OCI-LY3 (cell line): ENCODE results near the gene NCK2.

Source experiments
- H2AFZ ChIP-seq: fragments of 200-600, 300-600 bp; shearing (Covaris generic); 2 replicates; pipeline ENCODE4 v1.6.0; 2014; ENCODE audit warnings: antibody characterized with exemption, low read depth, low read length
- H3K27ac ChIP-seq: fragments of 200-600, 300-600 bp; sonication (generic); 2 replicates; pipeline ENCODE4 v1.5.1; 2014; ENCODE audit warnings: mild to moderate bottlenecking, low read length, moderate library complexity, mixed read lengths
- H3K27me3 ChIP-seq: fragments of 200-600, 300-600 bp; sonication (generic); 2 replicates; pipeline ENCODE4 v1.6.1; 2014; ENCODE audit warnings: low read depth, low read length, mixed read lengths
- H3K36me3 ChIP-seq: fragments of 200-600, 300-600 bp; sonication (generic); replicated peaks from 2 replicates; pipeline ENCODE3; 2014; ENCODE audit warnings: low read depth, low read length, mixed read lengths
- H3K4me1 ChIP-seq: fragments of 300-600, 200-600 bp; sonication (generic); 2 replicates; pipeline ENCODE4 v1.6.1; 2014; ENCODE audit warnings: low read length, mixed read lengths
- H3K4me2 ChIP-seq: fragments of 200-600, 300-600 bp; sonication (generic); 2 replicates; pipeline ENCODE4 v1.6.1; 2014; ENCODE audit warnings: low read length, mixed read lengths
- H3K4me3 ChIP-seq: fragments of 300-600, 200-600 bp; sonication (generic); 2 replicates; pipeline ENCODE4 v1.5.1; 2014; ENCODE audit warnings: antibody characterized with exemption, mild to moderate bottlenecking, low read length, moderate library complexity
- H3K79me2 ChIP-seq: fragments of 300-600, 200-600 bp; shearing (Covaris generic); 2 replicates; pipeline ENCODE4 v1.6.1; 2014; ENCODE audit warnings: mild to moderate bottlenecking, low read length, mixed read lengths
- H3K9ac ChIP-seq: fragments of 300-600, 200-600 bp; shearing (Covaris generic); 2 replicates; pipeline ENCODE4 v1.6.0; 2014; ENCODE audit warnings: mild to moderate bottlenecking, low read length, moderate library complexity
- H3K9me3 ChIP-seq: fragments of 200-600, 300-600 bp; shearing (Covaris generic); 2 replicates; pipeline ENCODE4 v1.6.1; 2014; ENCODE audit warnings: low read length, mixed read lengths; ENCODE audit not compliant: insufficient read depth
- H4K20me1 ChIP-seq: fragments of 200-600, 300-600 bp; sonication (generic); 2 replicates; pipeline ENCODE4 v1.6.1; 2016; ENCODE audit warnings: low read length, mixed read lengths; ENCODE audit not compliant: insufficient read depth
- CTCF ChIP-seq: fragments of 200-600, 300-600 bp; sonication (generic); IDR thresholded peaks from 2 replicates; pipeline ENCODE4 v1.5.1; 2014; ENCODE audit warnings: antibody characterized with exemption, low read length, low read depth
- EZH2phosphoT487 ChIP-seq: fragments of 200-600 bp; shearing (Covaris generic); IDR thresholded peaks from 2 replicates; pipeline ENCODE4 v1.6.1; 2018; ENCODE audit warnings: antibody characterized with exemption, mixed run types, low read depth

The NCK2 gene

GRCh38 chr2:105854972-105855371 lies 110.3 kb downstream of the NCK2 start:
- H3K4me3 ChIP-seq = no peak overlapping the region
- no peaks in the 10 kb centered on the region for H3K27me3 ChIP-seq
- H3K4me1 ChIP-seq = peaks cover 22% of the 10 kb centered on the region
- H2AFZ ChIP-seq = no peak overlapping the region
- H4K20me1 ChIP-seq = peaks cover 22% of the 10 kb centered on the region
- 0 out of 2 replicates have a peak, but pooled peaks cover 3% of the 10 kb centered on the region for H3K79me2 ChIP-seq
- H3K9ac ChIP-seq = no peak overlapping the region
- TF ChIP-seq CTCF (no peak), EZH2phosphoT487 (no peak)
- no peak overlapping the region for H3K4me2 ChIP-seq
- H3K27ac ChIP-seq = no peak overlapping the region
- no peaks in the 10 kb centered on the region for H3K36me3 ChIP-seq
- H3K9me3 ChIP-seq = no peaks in the 10 kb centered on the region

- Histone ChIP-seq H4K20me1 (peaks cover 19% of the 10 kb centered on the region), H3K79me2 (0 out of 2 replicates have a peak, but pooled peaks cover 5% of the 10 kb centered on the region), H3K9ac (no peak overlapping the region), H3K4me1 (peaks cover 22% of the 10 kb centered on the region), H3K27me3 (no peaks in the 10 kb centered on the region), H3K27ac (no peak overlapping the region), H3K9me3 (no peaks in the 10 kb centered on the region), H3K36me3 (no peaks in the 10 kb centered on the region), H3K4me2 (no peak overlapping the region), H2AFZ (no peak overlapping the region), H3K4me3 (no peak overlapping the region)
- TF ChIP-seq EZH2phosphoT487 (no peak), CTCF (no peak)
Observed at GRCh38 chr2:105856581-105856980, 111.9 kb downstream of the NCK2 start.

GRCh38 chr2:105857076-105857740 lies 112.5 kb downstream of the NCK2 start:
- H3K36me3 ChIP-seq = no peaks in the 10 kb centered on the region
- H3K4me3 ChIP-seq = no peak overlapping the region
- H2AFZ ChIP-seq = no peak overlapping the region
- H3K27ac ChIP-seq = no peak overlapping the region
- TF ChIP-seq EZH2phosphoT487 (no peak), CTCF (no peak)
- H3K79me2 ChIP-seq = 0 out of 2 replicates have a peak, but pooled peaks cover 5% of the 10 kb centered on the region
- peaks cover 17% of the 10 kb centered on the region for H4K20me1 ChIP-seq
- no peak overlapping the region for H3K9ac ChIP-seq
- H3K4me2 ChIP-seq = no peak overlapping the region
- H3K4me1 ChIP-seq = peaks cover 22% of the 10 kb centered on the region
- H3K27me3 ChIP-seq = no peaks in the 10 kb centered on the region
- H3K9me3 ChIP-seq = no peaks in the 10 kb centered on the region

- Histone ChIP-seq H3K9ac (no peak overlapping the region), H2AFZ (no peak overlapping the region), H3K27me3 (no peaks in the 10 kb centered on the region), H3K9me3 (no peaks in the 10 kb centered on the region), H3K36me3 (no peaks in the 10 kb centered on the region), H3K4me2 (peak overlapping the region; percentile 43), H4K20me1 (peaks cover 34% of the 10 kb centered on the region), H3K4me1 (peaks cover 22% of the 10 kb centered on the region), H3K27ac (peak overlapping the region; percentile 39), H3K4me3 (no peak overlapping the region), H3K79me2 (0 out of 2 replicates have a peak, but pooled peaks cover 5% of the 10 kb centered on the region)
- TF ChIP-seq EZH2phosphoT487 = no peak
- no peak for TF ChIP-seq CTCF
Observed at GRCh38 chr2:105858868-105859693, 114.4 kb downstream of the NCK2 start.
